K562 (cell line): ENCODE measurements around the gene ENDOD1. TPM values are rescaled to one million over a fixed set of nuclear protein-coding genes. Genes with fewer than 3 reads are reported as not detected.

Experiments
- ATF7 ChIP-seq: fragments of 450-650 bp; IDR thresholded peaks from 2 replicates; pipeline ENCODE4 v1.7.1; 2014; ENCODE audit warnings: mild to moderate bottlenecking, moderate library complexity
- E2F1 ChIP-seq: sonication (generic); formaldehyde crosslinking; IDR thresholded peaks from 2 replicates; pipeline ENCODE4 v1.8.1; 2023; ENCODE audit warnings: mild to moderate bottlenecking, missing genetic modification reagents, moderate library complexity
- FOSL1 ChIP-seq: fragments of 200-800 bp; sonication (Bioruptor generic); conservative IDR thresholded peaks from 2 replicates; pipeline ENCODE4 v1.6.1; 2016; ENCODE audit warnings: missing genetic modification characterization, missing compliant biosample characterization
- FOXJ2 ChIP-seq: fragments of 200-800 bp; sonication (Bioruptor generic); IDR thresholded peaks from 2 replicates; pipeline ENCODE4 v1.6.1; 2016; ENCODE audit warnings: missing genetic modification characterization, missing compliant biosample characterization
- POLR3G ChIP-seq: IDR thresholded peaks from 2 replicates; pipeline ENCODE4 v1.6.1; 2011; ENCODE audit not compliant: insufficient read length, insufficient replicate concordance; ENCODE audit errors: extremely low read depth
- SRF ChIP-seq, 2 experiments: fragments of 250-450, 450-650 bp in 1 of 2; sonication (Bioruptor Pico) in 1 of 2; sonication (generic) in 1 of 2; formaldehyde crosslinking; IDR thresholded peaks; 2 replicates each; pipeline versions ENCODE4 v1.5.0 to v1.5.1; 2020 to 2022; ENCODE audit warnings: mild to moderate bottlenecking in 1 of 2, missing genetic modification reagents in 1 of 2
- TFAM ChIP-seq: fragments of 250-450 bp; sonication (Bioruptor Pico); conservative IDR thresholded peaks from 2 replicates; pipeline ENCODE4 v1.5.0; 2021; ENCODE audit warnings: mild to moderate bottlenecking, moderate library complexity
- USF1 ChIP-seq: sonication (generic); formaldehyde crosslinking; IDR thresholded peaks from 2 replicates; pipeline ENCODE4 v1.9.0; 2022; ENCODE audit warnings: mild to moderate bottlenecking, missing genetic modification reagents
- VEZF1 ChIP-seq: fragments of 200-800 bp; sonication (Bioruptor generic); IDR thresholded peaks from 2 replicates; pipeline ENCODE4 v1.6.1; 2017; ENCODE audit warnings: missing genetic modification characterization, missing compliant biosample characterization
- polyA plus RNA-seq, 8 experiments: library from polyadenylated mRNA; depleted of rRNA in 4 of 8; stranded (reverse) in 5 of 8; unstranded in 3 of 8; fragments of >200 nt; fragmentation: Nextera tagmentation in 2 of 8; fragmentation: Illumina TruSeq in 1 of 8; extraction: Ambion mirVana in 2 of 8; extraction: Trizol in 1 of 8; gene quantifications; 2 replicates each; pipeline versions ENCODE4 v1.2.1 to v1.2.3, GENCODE V29; 2011 to 2014; ENCODE audit warnings: inconsistent platforms in 1 of 8, missing spikeins in 1 of 8
- total RNA-seq, 7 experiments: library from RNA; depleted of rRNA in 6 of 7; stranded (reverse); fragments of >200 nt in 6 of 7; fragmentation: Illumina TruSeq in 2 of 7; extraction: Trizol in 2 of 7; gene quantifications; 2 replicates each; pipeline versions ENCODE4 v1.2.1 to v1.2.3, GENCODE V29; 2011 to 2021; ENCODE audit warnings: low replicate concordance in 1 of 7
- TF ChIP-seq, protein P1 (sequence below): fragments of 450-650 bp; IDR thresholded peaks from 2 replicates; pipeline ENCODE4 v1.6.1; 2016; ENCODE audit warnings: mild to moderate bottlenecking, moderate library complexity

ENDOD1 gene
- total and polyA plus RNA-seq, 9 of the 15 experiments (the other 6 are each of a cell fraction or from before 2014, with no cell fraction given), result 4.2 to 11.8 (median 9.3) TPM

GRCh38 chr11:95089620-95090542 is at the start of gene ENDOD1 (continued):
- TF ChIP-seq VEZF1 (CRISPR knock-in tag), result peak; percentile 83
- no peak for TF ChIP-seq USF1 (CRISPR knock-in tag)
- TF ChIP-seq, protein P1, sequence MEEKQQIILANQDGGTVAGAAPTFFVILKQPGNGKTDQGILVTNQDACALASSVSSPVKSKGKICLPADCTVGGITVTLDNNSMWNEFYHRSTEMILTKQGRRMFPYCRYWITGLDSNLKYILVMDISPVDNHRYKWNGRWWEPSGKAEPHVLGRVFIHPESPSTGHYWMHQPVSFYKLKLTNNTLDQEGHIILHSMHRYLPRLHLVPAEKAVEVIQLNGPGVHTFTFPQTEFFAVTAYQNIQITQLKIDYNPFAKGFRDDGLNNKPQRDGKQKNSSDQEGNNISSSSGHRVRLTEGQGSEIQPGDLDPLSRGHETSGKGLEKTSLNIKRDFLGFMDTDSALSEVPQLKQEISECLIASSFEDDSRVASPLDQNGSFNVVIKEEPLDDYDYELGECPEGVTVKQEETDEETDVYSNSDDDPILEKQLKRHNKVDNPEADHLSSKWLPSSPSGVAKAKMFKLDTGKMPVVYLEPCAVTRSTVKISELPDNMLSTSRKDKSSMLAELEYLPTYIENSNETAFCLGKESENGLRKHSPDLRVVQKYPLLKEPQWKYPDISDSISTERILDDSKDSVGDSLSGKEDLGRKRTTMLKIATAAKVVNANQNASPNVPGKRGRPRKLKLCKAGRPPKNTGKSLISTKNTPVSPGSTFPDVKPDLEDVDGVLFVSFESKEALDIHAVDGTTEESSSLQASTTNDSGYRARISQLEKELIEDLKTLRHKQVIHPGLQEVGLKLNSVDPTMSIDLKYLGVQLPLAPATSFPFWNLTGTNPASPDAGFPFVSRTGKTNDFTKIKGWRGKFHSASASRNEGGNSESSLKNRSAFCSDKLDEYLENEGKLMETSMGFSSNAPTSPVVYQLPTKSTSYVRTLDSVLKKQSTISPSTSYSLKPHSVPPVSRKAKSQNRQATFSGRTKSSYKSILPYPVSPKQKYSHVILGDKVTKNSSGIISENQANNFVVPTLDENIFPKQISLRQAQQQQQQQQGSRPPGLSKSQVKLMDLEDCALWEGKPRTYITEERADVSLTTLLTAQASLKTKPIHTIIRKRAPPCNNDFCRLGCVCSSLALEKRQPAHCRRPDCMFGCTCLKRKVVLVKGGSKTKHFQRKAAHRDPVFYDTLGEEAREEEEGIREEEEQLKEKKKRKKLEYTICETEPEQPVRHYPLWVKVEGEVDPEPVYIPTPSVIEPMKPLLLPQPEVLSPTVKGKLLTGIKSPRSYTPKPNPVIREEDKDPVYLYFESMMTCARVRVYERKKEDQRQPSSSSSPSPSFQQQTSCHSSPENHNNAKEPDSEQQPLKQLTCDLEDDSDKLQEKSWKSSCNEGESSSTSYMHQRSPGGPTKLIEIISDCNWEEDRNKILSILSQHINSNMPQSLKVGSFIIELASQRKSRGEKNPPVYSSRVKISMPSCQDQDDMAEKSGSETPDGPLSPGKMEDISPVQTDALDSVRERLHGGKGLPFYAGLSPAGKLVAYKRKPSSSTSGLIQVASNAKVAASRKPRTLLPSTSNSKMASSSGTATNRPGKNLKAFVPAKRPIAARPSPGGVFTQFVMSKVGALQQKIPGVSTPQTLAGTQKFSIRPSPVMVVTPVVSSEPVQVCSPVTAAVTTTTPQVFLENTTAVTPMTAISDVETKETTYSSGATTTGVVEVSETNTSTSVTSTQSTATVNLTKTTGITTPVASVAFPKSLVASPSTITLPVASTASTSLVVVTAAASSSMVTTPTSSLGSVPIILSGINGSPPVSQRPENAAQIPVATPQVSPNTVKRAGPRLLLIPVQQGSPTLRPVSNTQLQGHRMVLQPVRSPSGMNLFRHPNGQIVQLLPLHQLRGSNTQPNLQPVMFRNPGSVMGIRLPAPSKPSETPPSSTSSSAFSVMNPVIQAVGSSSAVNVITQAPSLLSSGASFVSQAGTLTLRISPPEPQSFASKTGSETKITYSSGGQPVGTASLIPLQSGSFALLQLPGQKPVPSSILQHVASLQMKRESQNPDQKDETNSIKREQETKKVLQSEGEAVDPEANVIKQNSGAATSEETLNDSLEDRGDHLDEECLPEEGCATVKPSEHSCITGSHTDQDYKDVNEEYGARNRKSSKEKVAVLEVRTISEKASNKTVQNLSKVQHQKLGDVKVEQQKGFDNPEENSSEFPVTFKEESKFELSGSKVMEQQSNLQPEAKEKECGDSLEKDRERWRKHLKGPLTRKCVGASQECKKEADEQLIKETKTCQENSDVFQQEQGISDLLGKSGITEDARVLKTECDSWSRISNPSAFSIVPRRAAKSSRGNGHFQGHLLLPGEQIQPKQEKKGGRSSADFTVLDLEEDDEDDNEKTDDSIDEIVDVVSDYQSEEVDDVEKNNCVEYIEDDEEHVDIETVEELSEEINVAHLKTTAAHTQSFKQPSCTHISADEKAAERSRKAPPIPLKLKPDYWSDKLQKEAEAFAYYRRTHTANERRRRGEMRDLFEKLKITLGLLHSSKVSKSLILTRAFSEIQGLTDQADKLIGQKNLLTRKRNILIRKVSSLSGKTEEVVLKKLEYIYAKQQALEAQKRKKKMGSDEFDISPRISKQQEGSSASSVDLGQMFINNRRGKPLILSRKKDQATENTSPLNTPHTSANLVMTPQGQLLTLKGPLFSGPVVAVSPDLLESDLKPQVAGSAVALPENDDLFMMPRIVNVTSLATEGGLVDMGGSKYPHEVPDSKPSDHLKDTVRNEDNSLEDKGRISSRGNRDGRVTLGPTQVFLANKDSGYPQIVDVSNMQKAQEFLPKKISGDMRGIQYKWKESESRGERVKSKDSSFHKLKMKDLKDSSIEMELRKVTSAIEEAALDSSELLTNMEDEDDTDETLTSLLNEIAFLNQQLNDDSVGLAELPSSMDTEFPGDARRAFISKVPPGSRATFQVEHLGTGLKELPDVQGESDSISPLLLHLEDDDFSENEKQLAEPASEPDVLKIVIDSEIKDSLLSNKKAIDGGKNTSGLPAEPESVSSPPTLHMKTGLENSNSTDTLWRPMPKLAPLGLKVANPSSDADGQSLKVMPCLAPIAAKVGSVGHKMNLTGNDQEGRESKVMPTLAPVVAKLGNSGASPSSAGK, result peak; percentile 34; the same call in 1 of the 2 replicates
- TF ChIP-seq SRF (CRISPR knock-in tag; IDR thresholded peaks at IDR 0.05), result 0 out of 4 replicates have a peak, but pooled peaks of 1 of the 2 experiments have one; percentile 37
- TF ChIP-seq E2F1 (CRISPR knock-in tag), result peak; percentile 77
- no peak for TF ChIP-seq TFAM (CRISPR knock-in tag)
- TF ChIP-seq POLR3G, result no peak
- TF ChIP-seq FOXJ2, result no peak
- TF ChIP-seq ATF7, result 0 out of 2 replicates have a peak, but pooled peaks have one; percentile 57
- TF ChIP-seq FOSL1 (tag), result peak; percentile 51
